CD14-positive monocyte (primary cell): Measurements from ENCODE around the gene ERC1. TPM values are rescaled to one million over a fixed set of nuclear protein-coding genes. Genes with fewer than 3 reads are reported as not detected.

Experiments
- DNase-seq, 3 donors: peaks; one replicate each; pipeline ENCODE4 v3.0.0-alpha.2; 2011 to 2022
- H2AFZ ChIP-seq: 2 replicates; pipeline ENCODE4 v1.6.0; 2012; ENCODE audit warnings: mild to moderate bottlenecking, low read depth, low read length, inconsistent platforms; ENCODE audit not compliant: insufficient read depth, poor library complexity, severe bottlenecking
- H3K27ac ChIP-seq, 2 donors: 1 replicate in 1 of 2; 2 replicates in 1 of 2; pipeline ENCODE4 v1.5.1; 2012 to 2013; ENCODE audit warnings: low read length in 2 of 2, control low read depth in 1 of 2, inconsistent platforms in 1 of 2, low read depth in 1 of 2, mild to moderate bottlenecking in 1 of 2
- H3K27me3 ChIP-seq, 2 donors: one replicate each; pipeline versions ENCODE4 v1.6.0 to v1.6.1; 2011 to 2013; ENCODE audit warnings: low read length in 2 of 2; ENCODE audit not compliant: control insufficient read depth in 2 of 2, insufficient read depth in 2 of 2
- H3K36me3 ChIP-seq, 2 donors: replicated peaks in 1 of 2; 1 replicate in 1 of 2; 2 replicates in 1 of 2; pipeline versions ENCODE4 v1.5.1 to v1.6.1; 2012 to 2013; ENCODE audit warnings: low read length in 2 of 2, control low read depth in 1 of 2, inconsistent platforms in 1 of 2, mild to moderate bottlenecking in 1 of 2; ENCODE audit not compliant: insufficient read depth in 2 of 2, control insufficient read depth in 1 of 2
- H3K4me1 ChIP-seq, 2 donors: 1 replicate in 1 of 2; 2 replicates in 1 of 2; pipeline versions ENCODE4 v1.5.1 to v1.6.1; 2012 to 2013; ENCODE audit warnings: low read length in 2 of 2, control low read depth in 1 of 2, inconsistent platforms in 1 of 2, mild to moderate bottlenecking in 1 of 2, moderate library complexity in 1 of 2; ENCODE audit not compliant: insufficient read depth in 2 of 2, control insufficient read depth in 1 of 2
- H3K4me2 ChIP-seq: replicated peaks from 2 replicates; pipeline ENCODE3; 2012; ENCODE audit warnings: low read length, moderate library complexity, mild to moderate bottlenecking; ENCODE audit not compliant: poor library complexity, severe bottlenecking; ENCODE audit errors: extremely low read depth
- H3K4me3 ChIP-seq, 3 experiments: fragments of 200-600 bp in 1 of 3; sonication (generic) in 1 of 3; replicated peaks in 1 of 3; 1 replicate in 2 of 3; 2 replicates in 1 of 3; pipeline ENCODE4 v1.5.1; 2011 to 2013; ENCODE audit warnings: low read length in 3 of 3, mild to moderate bottlenecking in 3 of 3, control low read depth in 2 of 3, low read depth in 2 of 3, inconsistent platforms in 1 of 3, moderate library complexity in 1 of 3
- H3K79me2 ChIP-seq: 2 replicates; pipeline ENCODE4 v1.6.0; 2012; ENCODE audit warnings: mild to moderate bottlenecking, control low read depth, inconsistent platforms, low read length, moderate library complexity; ENCODE audit not compliant: insufficient read depth
- H3K9ac ChIP-seq: 2 replicates; pipeline ENCODE4 v1.6.0; 2017; ENCODE audit warnings: low read length, mild to moderate bottlenecking; ENCODE audit not compliant: insufficient read depth, poor library complexity, severe bottlenecking
- H3K9me3 ChIP-seq, 2 donors: replicated peaks in 1 of 2; 1 replicate in 1 of 2; 2 replicates in 1 of 2; pipeline versions ENCODE4 v1.5.1 to v1.6.1; 2012 to 2013; ENCODE audit warnings: low read length in 2 of 2, control low read depth in 1 of 2; ENCODE audit not compliant: control insufficient read depth in 1 of 2, insufficient read depth in 1 of 2
- H4K20me1 ChIP-seq: 2 replicates; pipeline ENCODE4 v1.6.0; 2012; ENCODE audit warnings: mild to moderate bottlenecking, low read length, control low read depth, moderate library complexity; ENCODE audit not compliant: insufficient read depth
- H3K27ac Mint-ChIP-seq, 7 donors: one replicate each; pipeline ENCODE4 v1.8.0; 2020; ENCODE audit warnings: mild to moderate bottlenecking in 7 of 7, mixed read lengths in 7 of 7, moderate library complexity in 6 of 7, inconsistent platforms in 2 of 7
- H3K27me3 Mint-ChIP-seq, 3 donors: one replicate each; pipeline ENCODE4 v1.8.0; 2021 to 2022; ENCODE audit warnings: low read depth in 3 of 3, mild to moderate bottlenecking in 3 of 3, mixed read lengths in 3 of 3, moderate library complexity in 3 of 3, inconsistent platforms in 1 of 3
- H3K36me3 Mint-ChIP-seq, 2 donors: one replicate each; pipeline ENCODE4 v1.8.0; 2020; ENCODE audit warnings: mixed read lengths in 2 of 2, inconsistent platforms in 1 of 2, mild to moderate bottlenecking in 1 of 2
- H3K4me1 Mint-ChIP-seq: one replicate; pipeline ENCODE4 v1.8.0; 2020; ENCODE audit warnings: mild to moderate bottlenecking, mixed read lengths
- H3K4me3 Mint-ChIP-seq, 2 donors: one replicate each; pipeline ENCODE4 v1.8.0; 2020; ENCODE audit warnings: mild to moderate bottlenecking in 2 of 2, mixed read lengths in 2 of 2, moderate library complexity in 1 of 2
- H3K9me3 Mint-ChIP-seq, 7 donors: one replicate each; pipeline ENCODE4 v1.8.0; 2020 to 2022; ENCODE audit warnings: mixed read lengths in 7 of 7, mild to moderate bottlenecking in 6 of 7, moderate library complexity in 6 of 7, inconsistent platforms in 2 of 7
- WGBS: methylation state at CpG from one replicate; pipeline ENCODE4 v1.1.5; 2013; ENCODE audit warnings: missing lambda C conversion rate; ENCODE audit not compliant: insufficient coverage; 5-methylcytosine and 5-hydroxymethylcytosine counted together
- intact Hi-C, 2 donors: fragments of 100-400 bp; cut with micrococcal nuclease; formaldehyde crosslinking; loops; one replicate each; pipeline versions ENCODE4 v1.15.0 to v1.15.1; 2023
- polyA plus RNA-seq, 3 donors: library from polyadenylated mRNA; depleted of rRNA in 1 of 3; unstranded in 2 of 3; stranded (reverse) in 1 of 3; fragments of 300-500 nt in 2 of 3; fragments of >200 nt in 1 of 3; fragmentation: Illumina TruSeq in 2 of 3; gene quantifications; 1 replicate in 2 of 3; 2 replicates in 1 of 3; pipeline ENCODE4 v1.2.3, GENCODE V29; 2012 to 2021
- TF ChIP-seq, protein P1 (sequence below): fragments of 200-600 bp; IDR thresholded peaks from one replicate; pipeline ENCODE4 v1.8.0; 2022; ENCODE audit warnings: antibody characterized with exemption, mild to moderate bottlenecking

Gene ERC1
- polyA plus RNA-seq, 3 donors = 4.0 to 14.3 (median 5.1) TPM

DNA sequence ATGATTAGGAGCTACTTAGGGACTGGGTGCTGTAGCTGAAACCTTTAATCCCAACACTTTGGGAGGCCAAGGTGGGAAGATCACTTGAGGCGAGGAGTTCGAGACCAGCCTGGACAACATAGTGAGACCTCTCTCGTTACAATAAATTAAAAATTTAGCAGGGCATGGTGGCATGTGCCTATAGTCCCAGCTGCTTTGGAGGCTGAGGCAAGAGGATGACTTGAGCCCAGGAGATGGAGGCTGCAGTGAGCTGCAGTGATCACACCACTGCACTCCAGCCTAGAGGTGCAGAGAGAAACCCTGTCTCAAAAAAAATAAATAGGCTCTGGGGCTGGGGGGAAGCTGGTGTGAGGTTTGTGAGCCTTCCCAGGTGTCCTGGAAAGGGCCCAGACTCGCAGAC is 506.1 kb downstream of the ERC1 start:
- Histone ChIP-seq H3K36me3 (peaks cover 0 to 12% of the 10 kb centered on the region in 2 donors), H3K9me3 (no peaks in the 10 kb centered on the region), H3K4me1 (peaks cover 4 to 6% of the 10 kb centered on the region in 2 donors), H4K20me1 (no peaks in the 10 kb centered on the region), H3K4me2 (no peak overlapping the region), H3K4me3 (no peak overlapping the region), H2AFZ (no peak overlapping the region), H3K27me3 (no peaks in the 10 kb centered on the region), H3K9ac (no peak overlapping the region), H3K79me2 (no peaks in the 10 kb centered on the region), H3K27ac (no peak overlapping the region)
- Mint-ChIP-seq H3K4me3 (no peak overlapping the region), H3K36me3 (peaks cover 16% of the 10 kb centered on the region in 2 donors), H3K4me1 (peaks cover 5% of the 10 kb centered on the region), H3K9me3 (no peaks in the 10 kb centered on the region), H3K27me3 (peaks cover 4 to 11% (median 6%) of the 10 kb centered on the region in 3 donors), H3K27ac (no peak overlapping the region)
- 93% methylated on average over 3 of the region's 4 CpGs for WGBS
- TF ChIP-seq, protein P1, sequence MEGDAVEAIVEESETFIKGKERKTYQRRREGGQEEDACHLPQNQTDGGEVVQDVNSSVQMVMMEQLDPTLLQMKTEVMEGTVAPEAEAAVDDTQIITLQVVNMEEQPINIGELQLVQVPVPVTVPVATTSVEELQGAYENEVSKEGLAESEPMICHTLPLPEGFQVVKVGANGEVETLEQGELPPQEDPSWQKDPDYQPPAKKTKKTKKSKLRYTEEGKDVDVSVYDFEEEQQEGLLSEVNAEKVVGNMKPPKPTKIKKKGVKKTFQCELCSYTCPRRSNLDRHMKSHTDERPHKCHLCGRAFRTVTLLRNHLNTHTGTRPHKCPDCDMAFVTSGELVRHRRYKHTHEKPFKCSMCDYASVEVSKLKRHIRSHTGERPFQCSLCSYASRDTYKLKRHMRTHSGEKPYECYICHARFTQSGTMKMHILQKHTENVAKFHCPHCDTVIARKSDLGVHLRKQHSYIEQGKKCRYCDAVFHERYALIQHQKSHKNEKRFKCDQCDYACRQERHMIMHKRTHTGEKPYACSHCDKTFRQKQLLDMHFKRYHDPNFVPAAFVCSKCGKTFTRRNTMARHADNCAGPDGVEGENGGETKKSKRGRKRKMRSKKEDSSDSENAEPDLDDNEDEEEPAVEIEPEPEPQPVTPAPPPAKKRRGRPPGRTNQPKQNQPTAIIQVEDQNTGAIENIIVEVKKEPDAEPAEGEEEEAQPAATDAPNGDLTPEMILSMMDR = no peak
- intact Hi-C loops = no loop called here
- DNase-seq = no peak

DNA sequence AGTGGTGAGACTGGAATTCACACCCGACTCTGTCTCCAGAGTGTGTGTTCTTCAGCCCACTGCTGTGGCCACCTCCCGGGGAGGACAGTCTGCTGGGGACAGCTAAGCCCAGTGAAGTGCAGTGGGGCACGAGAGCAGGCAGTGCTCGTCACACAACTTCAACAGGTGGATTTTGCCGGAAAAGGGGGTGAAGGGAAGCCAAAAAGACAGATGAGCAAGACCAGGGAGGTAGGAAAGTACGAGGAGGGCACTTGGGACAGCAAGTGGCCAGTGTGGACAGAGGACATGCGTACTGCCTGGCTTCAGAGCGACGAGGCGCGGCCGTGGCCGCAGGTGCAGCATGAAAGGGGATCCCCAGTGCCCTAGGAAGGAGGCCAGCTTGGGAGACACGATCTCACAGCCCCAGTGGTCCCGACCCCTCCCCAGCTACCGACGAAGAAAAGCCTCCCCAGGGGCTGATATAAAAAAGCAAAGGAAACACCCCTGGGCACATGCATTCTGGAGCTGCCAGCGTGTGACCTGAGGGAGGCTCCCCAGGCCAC is 507.2 kb downstream of the ERC1 start:
- H3K27ac ChIP-seq = no peak overlapping the region
- no peak overlapping the region for H3K4me2 ChIP-seq
- H3K4me3 ChIP-seq = no peak overlapping the region
- no peak overlapping the region for H3K9ac ChIP-seq
- H3K36me3 Mint-ChIP-seq = peaks cover 7 to 8% of the 10 kb centered on the region in 2 donors
- H3K27me3 Mint-ChIP-seq = peaks cover 6 to 15% (median 8%) of the 10 kb centered on the region in 3 donors
- no peaks in the 10 kb centered on the region for H3K27me3 ChIP-seq
- DNase-seq = no peak
- H3K9me3 ChIP-seq = no peaks in the 10 kb centered on the region
- H4K20me1 ChIP-seq = no peaks in the 10 kb centered on the region
- H3K79me2 ChIP-seq = no peaks in the 10 kb centered on the region
- H3K4me3 Mint-ChIP-seq = no peak overlapping the region
- H3K27ac Mint-ChIP-seq = peak overlapping the region in 1 of 7 donors; percentile 18
- TF ChIP-seq, protein P1 = no peak
- WGBS = 77% methylated on average over 15 of the region's 18 CpGs
- intact Hi-C loops = no loop called here
- peaks cover 0 to 4% of the 10 kb centered on the region in 2 donors for H3K36me3 ChIP-seq
- H3K9me3 Mint-ChIP-seq = no peaks in the 10 kb centered on the region
- no peak overlapping the region for H2AFZ ChIP-seq
- peaks cover 4 to 6% of the 10 kb centered on the region in 2 donors for H3K4me1 ChIP-seq
- H3K4me1 Mint-ChIP-seq = peaks cover 5% of the 10 kb centered on the region
